H1 (cell line): ENCODE results near the gene UCN. TPM values are rescaled to one million over a fixed set of nuclear protein-coding genes. Genes with fewer than 3 reads are reported as not detected.
A peak's percentile ranks its signal among the peaks of the same experiment; 100 is the strongest.

Source experiments
- CTCF ChIA-PET: fragments of 300-600 bp; sonication (Branson Sonifier 250); formaldehyde crosslinking; loops from one replicate; lab custom pipeline; 2021; ENCODE audit not compliant: partially characterized antibody; lab: Charles Lee
- POLR2A ChIA-PET: fragments of 300-600 bp; sonication (Branson Sonifier 250); formaldehyde crosslinking; loops from one replicate; lab custom pipeline; 2021; ENCODE audit warnings: inconsistent platforms; ENCODE audit not compliant: partially characterized antibody; lab: Charles Lee
- DNase-seq, 2 experiments: peaks; one replicate each; pipeline versions ENCODE4 v3.0.0 to v3.0.0-alpha.2; 2010 to 2022; ENCODE audit warnings: low spot score in 2 of 2, low read depth in 1 of 2, mixed read lengths in 1 of 2
- FAIRE-seq: peaks from 2 replicates; lab custom pipeline; 2011; peaks lifted over from hg19 to GRCh38; lab: Jason Lieb, UNC
- H2AFZ ChIP-seq: 2 replicates; pipeline ENCODE4 v1.8.1; 2012; ENCODE audit warnings: low read length, inconsistent platforms
- H2AK5ac ChIP-seq: 2 replicates; pipeline ENCODE4 v1.6.1; 2013; ENCODE audit warnings: low read depth, low read length
- H2BK120ac ChIP-seq: replicated peaks from 2 replicates; pipeline ENCODE3; 2013; ENCODE audit warnings: low read depth, low read length, inconsistent platforms
- H2BK12ac ChIP-seq: 2 replicates; pipeline ENCODE4 v1.6.1; 2013; ENCODE audit warnings: low read depth, low read length
- H2BK15ac ChIP-seq: 2 replicates; pipeline ENCODE4 v1.6.1; 2013; ENCODE audit warnings: low read length
- H2BK20ac ChIP-seq: 2 replicates; pipeline ENCODE4 v1.6.1; 2013; ENCODE audit warnings: low read length
- H2BK5ac ChIP-seq: 2 replicates; pipeline ENCODE4 v1.6.1; 2013; ENCODE audit warnings: low read depth, low read length
- H3K14ac ChIP-seq: 2 replicates; pipeline ENCODE4 v1.6.1; 2013; ENCODE audit warnings: inconsistent platforms; ENCODE audit not compliant: insufficient read length
- H3K18ac ChIP-seq: 2 replicates; pipeline ENCODE4 v1.6.1; 2013; ENCODE audit warnings: low read length; ENCODE audit errors: extremely low read depth
- H3K23ac ChIP-seq: 2 replicates; pipeline ENCODE4 v1.6.1; 2013; ENCODE audit warnings: inconsistent platforms; ENCODE audit not compliant: insufficient read length
- H3K23me2 ChIP-seq: 2 replicates; pipeline ENCODE4 v1.6.1; 2013; ENCODE audit warnings: low read depth, low read length
- H3K27ac ChIP-seq: 2 replicates; pipeline ENCODE4 v1.6.1; 2011; ENCODE audit warnings: low read depth, low read length, inconsistent platforms
- H3K27me3 ChIP-seq, 4 experiments: replicated peaks in 1 of 4; 1 replicate in 1 of 4; 2 replicates in 3 of 4; pipeline versions ENCODE4 v1.6.1 to v1.8.1; 2011 to 2013; ENCODE audit warnings: low read length in 3 of 4, mild to moderate bottlenecking in 3 of 4, inconsistent platforms in 2 of 4, mixed read lengths in 2 of 4, moderate library complexity in 1 of 4; ENCODE audit not compliant: control insufficient read depth in 3 of 4, insufficient read depth in 3 of 4; ENCODE audit errors: extremely low read depth in 1 of 4
- H3K36me3 ChIP-seq, 4 experiments: 2 replicates each; pipeline versions ENCODE4 v1.6.1 to v1.8.1; 2011 to 2013; ENCODE audit warnings: mild to moderate bottlenecking in 4 of 4, low read length in 3 of 4, moderate library complexity in 2 of 4, control low read depth in 1 of 4, inconsistent platforms in 1 of 4; ENCODE audit not compliant: insufficient read depth in 4 of 4, control insufficient read depth in 2 of 4
- H3K4ac ChIP-seq: replicated peaks from 2 replicates; pipeline ENCODE3; 2013; ENCODE audit warnings: low read length, low read depth, mixed read lengths, inconsistent platforms; ENCODE audit not compliant: insufficient read length
- H3K4me1 ChIP-seq, 4 experiments: replicated peaks in 1 of 4; 1 replicate in 1 of 4; 2 replicates in 3 of 4; pipeline versions ENCODE4 v1.6.1 to v1.8.1; 2011 to 2013; ENCODE audit warnings: low read length in 3 of 4, inconsistent platforms in 2 of 4, mixed read lengths in 1 of 4; ENCODE audit not compliant: insufficient read depth in 4 of 4, control insufficient read depth in 3 of 4
- H3K4me2 ChIP-seq, 2 experiments: 2 replicates each; pipeline versions ENCODE4 v1.6.1 to v1.8.1; 2011 to 2013; ENCODE audit warnings: low read depth in 2 of 2, low read length in 2 of 2, control low read depth in 1 of 2, inconsistent platforms in 1 of 2, mild to moderate bottlenecking in 1 of 2; ENCODE audit not compliant: insufficient read depth in 1 of 2
- H3K4me3 ChIP-seq, 4 experiments: fragments of 200-600, 300-600 bp in 1 of 4; sonication (generic), shearing (Covaris generic), sonication (Bioruptor Twin) in 1 of 4; 2 replicates each; pipeline versions ENCODE4 v1.5.1 to v1.8.1; 2011 to 2016; ENCODE audit warnings: low read length in 4 of 4, low read depth in 3 of 4, control low read depth in 2 of 4, inconsistent platforms in 2 of 4, mild to moderate bottlenecking in 2 of 4, mixed read lengths in 1 of 4, moderate library complexity in 1 of 4; ENCODE audit not compliant: insufficient read depth in 2 of 4; ENCODE audit errors: extremely low read depth in 1 of 4
- H3K56ac ChIP-seq: replicated peaks from 2 replicates; pipeline ENCODE3; 2013; ENCODE audit warnings: low read depth, mild to moderate bottlenecking, mixed read lengths, low read length, inconsistent platforms; ENCODE audit not compliant: insufficient read length
- H3K79me1 ChIP-seq: 2 replicates; pipeline ENCODE4 v1.6.1; 2013; ENCODE audit warnings: low read depth, low read length, control low read depth
- H3K79me2 ChIP-seq, 2 experiments: 2 replicates each; pipeline versions ENCODE4 v1.6.1 to v1.8.1; 2012 to 2013; ENCODE audit warnings: low read length in 2 of 2, mild to moderate bottlenecking in 2 of 2, inconsistent platforms in 1 of 2; ENCODE audit not compliant: insufficient read depth in 2 of 2, control insufficient read depth in 1 of 2
- H3K9ac ChIP-seq, 4 experiments: replicated peaks in 1 of 4; 1 replicate in 1 of 4; 2 replicates in 3 of 4; pipeline versions ENCODE4 v1.6.1 to v1.8.1; 2011 to 2013; ENCODE audit warnings: low read depth in 3 of 4, low read length in 3 of 4, control low read depth in 2 of 4, mild to moderate bottlenecking in 2 of 4, moderate library complexity in 2 of 4, inconsistent platforms in 1 of 4; ENCODE audit errors: extremely low read depth in 1 of 4
- H3K9me3 ChIP-seq, 2 experiments: 2 replicates each; pipeline versions ENCODE4 v1.6.1 to v1.8.1; 2012 to 2013; ENCODE audit warnings: mild to moderate bottlenecking in 2 of 2, moderate library complexity in 2 of 2, control low read depth in 1 of 2, inconsistent platforms in 1 of 2, low read depth in 1 of 2, low read length in 1 of 2, mixed read lengths in 1 of 2; ENCODE audit not compliant: insufficient read depth in 2 of 2
- H4K20me1 ChIP-seq, 2 experiments: replicated peaks in 1 of 2; 2 replicates each; pipeline versions ENCODE3 to v1.8.1; 2011 to 2013; ENCODE audit warnings: inconsistent platforms in 2 of 2, low read length in 2 of 2, mild to moderate bottlenecking in 1 of 2; ENCODE audit not compliant: insufficient read depth in 2 of 2, control insufficient read depth in 1 of 2
- H4K5ac ChIP-seq: 2 replicates; pipeline ENCODE4 v1.6.1; 2013; ENCODE audit warnings: low read length, low read depth, mixed read lengths, inconsistent platforms; ENCODE audit not compliant: insufficient read length
- H4K8ac ChIP-seq: 2 replicates; pipeline ENCODE4 v1.8.0; 2013; ENCODE audit warnings: mild to moderate bottlenecking, moderate library complexity, low read length, inconsistent platforms; ENCODE audit not compliant: insufficient read depth; ENCODE audit errors: extremely low read depth
- H4K91ac ChIP-seq: replicated peaks from 2 replicates; pipeline ENCODE3; 2013; ENCODE audit warnings: low read length, mixed read lengths, inconsistent platforms; ENCODE audit not compliant: insufficient read length
- PHF8 ChIP-seq: fragments of 200-600 bp; sonication (generic); conservative IDR thresholded peaks from 2 replicates; pipeline ENCODE4 v1.7.1; 2012; ENCODE audit warnings: low read depth, mild to moderate bottlenecking, inconsistent platforms, low read length, moderate library complexity
- WGBS, 2 experiments: shearing (Covaris generic) in 1 of 2; methylation state at CpG; one replicate each; pipeline versions ENCODE4 v1.1.6 to v1.1.7; 2013 to 2015; ENCODE audit warnings: low lambda C conversion rate in 2 of 2, mixed read lengths in 2 of 2, inconsistent platforms in 1 of 2, low coverage in 1 of 2, missing lambda C conversion rate in 1 of 2; ENCODE audit not compliant: insufficient replicate concordance in 2 of 2, insufficient coverage in 1 of 2, insufficient read length in 1 of 2; ENCODE audit errors: extremely low coverage in 1 of 2, missing lambda C conversion rate in 1 of 2; 5-methylcytosine and 5-hydroxymethylcytosine counted together
- polyA plus RNA-seq, 7 experiments: library from polyadenylated mRNA; depleted of rRNA in 3 of 7; stranded (reverse) in 5 of 7; unstranded in 2 of 7; fragments of >200 nt in 5 of 7; fragments of 200-250 nt in 2 of 7; gene quantifications; 1 replicate in 5 of 7; 2 replicates in 1 of 7; 4 replicates in 1 of 7; pipeline versions ENCODE4 v1.2.1 to v1.2.3, GENCODE V29; 2011 to 2013; ENCODE audit warnings: missing spikeins in 2 of 7, mixed read lengths in 2 of 7
- total RNA-seq: library from RNA; stranded (reverse); fragmentation: NEBNext Ultra II Directional; extraction: Animal tissue kit (Norgen Biotek cat#: 25700); gene quantifications from 2 replicates; pipeline ENCODE4 v1.2.1, GENCODE V29; 2021

The UCN gene
- total and polyA plus RNA-seq, 2 of the 8 experiments (the other 6 are each of a cell fraction or from before 2014, with no cell fraction given) = 0.35 TPM; not detected in 1

DNA sequence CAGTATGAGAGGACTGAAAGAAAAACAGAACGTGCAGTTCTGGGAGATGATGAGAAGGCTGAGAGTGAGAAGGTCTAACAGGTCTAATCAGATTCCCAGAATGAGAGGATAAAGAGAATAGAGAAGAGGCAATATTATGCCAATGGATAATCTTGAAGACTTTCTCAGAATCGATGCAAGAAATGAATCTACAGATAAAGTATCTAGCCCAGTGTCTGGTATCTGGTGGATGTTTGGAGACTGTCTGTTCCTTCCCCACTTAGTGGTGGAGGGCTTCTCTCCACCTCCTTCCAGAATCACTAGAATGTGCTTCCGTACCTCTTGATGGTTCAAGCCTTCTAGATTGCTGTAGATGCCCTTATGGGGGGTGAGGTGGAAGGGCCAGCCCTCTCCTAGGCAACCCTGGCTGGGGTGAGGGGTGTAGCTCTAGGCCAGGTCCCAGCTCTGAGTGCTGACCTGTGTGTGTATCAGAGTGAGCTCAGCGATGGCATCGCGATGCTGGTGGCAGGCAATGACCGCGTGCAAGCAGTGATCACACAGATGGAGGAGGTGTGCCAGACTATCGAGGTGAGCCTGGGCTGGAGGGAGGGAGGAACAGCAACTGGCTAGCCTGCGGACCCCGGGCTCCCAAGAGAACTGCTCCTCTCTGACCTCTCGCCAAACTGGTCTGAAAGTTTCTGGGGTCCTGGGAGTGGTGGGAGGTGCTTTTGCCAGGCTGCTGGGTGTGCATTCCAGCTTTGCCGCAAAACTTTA, 3.6 kb downstream of the UCN start:
- Histone ChIP-seq H3K18ac (no peak overlapping the region), H3K79me1 (no peaks in the 10 kb centered on the region), H3K36me3 (peaks cover 0 to 2% (median 0%) of the 10 kb centered on the region in 4 experiments; a peak in 1 of 8 replicates), H4K5ac (no peak overlapping the region), H3K27ac (no peak overlapping the region), H3K23ac (no peak overlapping the region), H2AK5ac (peak overlapping the region; percentile 65; the same call in 1 of the 2 replicates), H3K4ac (no peak overlapping the region), H3K4me1 (peaks cover 0 to 28% (median 14%) of the 10 kb centered on the region in 4 experiments; a peak in 5 of 7 replicates), H3K56ac (no peak overlapping the region), H3K4me2 (no peak overlapping the region), H3K27me3 (peaks cover 29 to 41% (median 39%) of the 10 kb centered on the region in 4 experiments), H2BK120ac (no peak overlapping the region), H2BK5ac (no peak overlapping the region), H2AFZ (no peak overlapping the region), H2BK15ac (0 out of 2 replicates have a peak overlapping the region, but pooled peaks have one; percentile 61), H3K9ac (no peak overlapping the region), H4K91ac (no peak overlapping the region), H3K9me3 (no peaks in the 10 kb centered on the region; a peak in 1 of 4 replicates), H4K20me1 (peaks cover 4 to 11% of the 10 kb centered on the region in 2 experiments), H3K79me2 (no peaks in the 10 kb centered on the region), H3K4me3 (no peak overlapping the region), H2BK20ac (no peak overlapping the region; the same call in 1 of the 2 replicates), H4K8ac (no peak overlapping the region), H3K14ac (no peak overlapping the region), H3K23me2 (peaks cover 8% of the 10 kb centered on the region; the same call in 1 of the 2 replicates), H2BK12ac (0 out of 2 replicates have a peak overlapping the region, but pooled peaks have one; percentile 68)
- WGBS, 2 experiments = 94% methylated on average over 13 of the region's 13 CpGs; no CpG with 5 or more reads in 1 of the 2 experiments
- FAIRE-seq = no peak
- ChIA-PET CTCF (interaction anchor here (0.7 to 12.3 kb wide), 13 partner anchors 8 to 205 kb away, joined by 3 to 413 read pairs (median 7); partner anchors contain the start of genes DNAJC5G, MPV17, SLC30A3 and TRIM54), POLR2A (interaction anchor here (0.8 to 8.8 kb wide), 7 partner anchors 10 to 88 kb away, joined by 3 to 105 read pairs (median 5); partner anchors contain the start of genes CAD and MPV17)
- no peak for DNase-seq
- TF ChIP-seq PHF8 = no peak
